Activated naive CD4-positive, alpha-beta T cell treated with anti-CD3 and anti-CD28 coated beads, Interleukin-2, amount 50 U/mL, for 72 hours (primary cell): Measurements from ENCODE around the gene LRCH2. TPM values are rescaled to one million over a fixed set of nuclear protein-coding genes. Genes with fewer than 3 reads are reported as not detected.

Experiments used
- ATAC-seq, 2 donors: fragments of 150-1000 bp; cut with Tn5 transposase; 2 replicates each; pipeline ENCODE4 v1.10.0; 2021; ENCODE audit warnings: mild to moderate bottlenecking in 2 of 2, moderate library complexity in 2 of 2
- DNase-seq, 2 donors: peaks; one replicate each; pipeline ENCODE4 v3.0.0; 2021 to 2022; ENCODE audit warnings: low spot score in 2 of 2
- H3K27ac Mint-ChIP-seq, 2 donors: one replicate each; pipeline ENCODE4 v1.8.0; 2022; ENCODE audit warnings: mild to moderate bottlenecking in 2 of 2, mixed read lengths in 2 of 2
- H3K36me3 Mint-ChIP-seq, 2 donors: one replicate each; pipeline ENCODE4 v1.8.0; 2022; ENCODE audit warnings: mixed read lengths in 2 of 2
- H3K9me3 Mint-ChIP-seq, 2 donors: one replicate each; pipeline ENCODE4 v1.8.0; 2022; ENCODE audit warnings: mixed read lengths in 2 of 2
- total RNA-seq, 2 donors: library from RNA; stranded (reverse); gene quantifications; one replicate each; pipeline ENCODE4 v1.2.3, GENCODE V29; 2022

The LRCH2 gene
- total RNA-seq, 2 donors from 2014 or later, result not detected

GRCh38 chrX:115173181-115173580, 60.7 kb downstream of the LRCH2 start:
- DNase-seq (no peak), ATAC-seq (no peak)
- Mint-ChIP-seq H3K9me3 (peaks cover 0 to 4% of the 10 kb centered on the region in 2 donors), H3K27ac (no peak overlapping the region), H3K36me3 (no peaks in the 10 kb centered on the region)

GRCh38 chrX:115147220-115147619, 86.7 kb downstream of the LRCH2 start:
- peaks cover 0 to 13% of the 10 kb centered on the region in 2 donors for H3K9me3 Mint-ChIP-seq
- no peaks in the 10 kb centered on the region for H3K36me3 Mint-ChIP-seq
- DNase-seq (no peak), ATAC-seq (no peak)
- H3K27ac Mint-ChIP-seq, result no peak overlapping the region

- H3K27ac Mint-ChIP-seq, result no peak overlapping the region
- peaks cover 0 to 15% of the 10 kb centered on the region in 2 donors for H3K9me3 Mint-ChIP-seq
- no peaks in the 10 kb centered on the region for H3K36me3 Mint-ChIP-seq
- ATAC-seq, result no peak
- DNase-seq, result no peak
Observed at GRCh38 chrX:115142057-115142456, 91.8 kb downstream of the LRCH2 start.

GRCh38 chrX:115138040-115138439, 95.9 kb downstream of the LRCH2 start:
- Mint-ChIP-seq H3K27ac (no peak overlapping the region), H3K36me3 (no peaks in the 10 kb centered on the region), H3K9me3 (peaks cover 0 to 9% of the 10 kb centered on the region in 2 donors)
- no peak for ATAC-seq
- no peak for DNase-seq

- H3K9me3 Mint-ChIP-seq, result peaks cover 0 to 4% of the 10 kb centered on the region in 2 donors
- ATAC-seq, result no peak
- no peaks in the 10 kb centered on the region for H3K36me3 Mint-ChIP-seq
- H3K27ac Mint-ChIP-seq, result no peak overlapping the region
- no peak for DNase-seq
Observed at GRCh38 chrX:115134382-115134781, 99.5 kb downstream of the LRCH2 start.

GRCh38 chrX:115112411-115112810, 121.5 kb downstream of the LRCH2 start:
- Mint-ChIP-seq H3K36me3 (no peaks in the 10 kb centered on the region), H3K27ac (no peak overlapping the region), H3K9me3 (peaks cover 0 to 5% of the 10 kb centered on the region in 2 donors)
- DNase-seq (no peak), ATAC-seq (no peak)

- DNase-seq, result no peak
- ATAC-seq, result no peak
- Mint-ChIP-seq H3K9me3 (peaks cover 15 to 16% of the 10 kb centered on the region in 2 donors), H3K36me3 (peaks cover 0 to 4% of the 10 kb centered on the region in 2 donors), H3K27ac (no peak overlapping the region)
Observed at GRCh38 chrX:115098897-115099296, 135.0 kb downstream of the LRCH2 start.

- Mint-ChIP-seq H3K27ac (no peak overlapping the region), H3K36me3 (no peaks in the 10 kb centered on the region), H3K9me3 (peaks cover 5 to 8% of the 10 kb centered on the region in 2 donors)
- no peak for ATAC-seq
- DNase-seq, result no peak
Observed at GRCh38 chrX:115093191-115093590, 140.7 kb downstream of the LRCH2 start.

GRCh38 chrX:115089419-115089818, 144.5 kb downstream of the LRCH2 start:
- no peak for ATAC-seq
- no peak overlapping the region for H3K27ac Mint-ChIP-seq

GRCh38 chrX:115068896-115069295, 165.0 kb downstream of the LRCH2 start:
- no peaks in the 10 kb centered on the region for H3K36me3 Mint-ChIP-seq
- ATAC-seq, result no peak
- H3K9me3 Mint-ChIP-seq, result peaks cover 4 to 19% of the 10 kb centered on the region in 2 donors
- no peak overlapping the region for H3K27ac Mint-ChIP-seq
- no peak for DNase-seq

More at GRCh38 chrX:115089419-115089818, 144.5 kb downstream of the LRCH2 start:
- H3K9me3 Mint-ChIP-seq, result peaks cover 5 to 6% of the 10 kb centered on the region in 2 donors
- no peak for DNase-seq
- H3K36me3 Mint-ChIP-seq, result no peaks in the 10 kb centered on the region

- H3K27ac Mint-ChIP-seq, result no peak overlapping the region
- ATAC-seq (no peak), DNase-seq (no peak)
- peaks cover 4 to 19% of the 10 kb centered on the region in 2 donors for H3K9me3 Mint-ChIP-seq
- H3K36me3 Mint-ChIP-seq, result no peaks in the 10 kb centered on the region
Observed at GRCh38 chrX:115067812-115068211, 166.1 kb downstream of the LRCH2 start.

GRCh38 chrX:115065304-115065703, 168.6 kb downstream of the LRCH2 start:
- no peak overlapping the region for H3K27ac Mint-ChIP-seq
- peaks cover under 1 to 6% of the 10 kb centered on the region in 2 donors for H3K9me3 Mint-ChIP-seq
- DNase-seq (no peak), ATAC-seq (no peak)
- H3K36me3 Mint-ChIP-seq, result no peaks in the 10 kb centered on the region

Other genes starting within 250 kb of the LRCH2 start
- not detected for gene IL13RA2, start 216.5 kb downstream of the LRCH2 start, total RNA-seq
- gene RBMXL3, start 44.7 kb downstream of the LRCH2 start, total RNA-seq, result not detected
- not detected for gene LUZP4, start 55.6 kb upstream of the LRCH2 start, total RNA-seq